HEK293 (cell line): ENCODE results near the gene ARAP1.

Source experiments
- CTCF ChIP-seq: fragments of 450-650 bp; formaldehyde crosslinking; IDR thresholded peaks from 2 replicates; pipeline ENCODE4 v1.5.1; 2016; ENCODE audit warnings: missing biosample characterization, missing genetic modification characterization
- KLF17 ChIP-seq: fragments of 450-650 bp; formaldehyde crosslinking; IDR thresholded peaks from 2 replicates; pipeline ENCODE4 v1.5.1; 2016; ENCODE audit warnings: missing biosample characterization, missing genetic modification characterization
- PRDM2 ChIP-seq: fragments of 450-650 bp; formaldehyde crosslinking; IDR thresholded peaks from 2 replicates; pipeline ENCODE4 v1.5.1; 2016; ENCODE audit warnings: missing biosample characterization, missing genetic modification characterization, borderline replicate concordance
- ZBTB17 ChIP-seq: fragments of 450-650 bp; formaldehyde crosslinking; IDR thresholded peaks from 2 replicates; pipeline ENCODE4 v1.5.1; 2016; ENCODE audit warnings: missing biosample characterization, missing genetic modification characterization
- ZNF155 ChIP-seq: fragments of 450-650 bp; formaldehyde crosslinking; IDR thresholded peaks from 2 replicates; pipeline ENCODE4 v1.5.1; 2016; ENCODE audit warnings: missing biosample characterization, missing genetic modification characterization

- TF ChIP-seq ZNF155 (tag by site-specific recombination) (no peak), ZBTB17 (tag by site-specific recombination) (no peak), CTCF (no peak), PRDM2 (tag by site-specific recombination) (no peak), KLF17 (tag by site-specific recombination) (no peak)
These were observed 7.3 kb upstream of the ARAP1 start for GRCh38 chr11:72759468-72759985.
